Measurements from ENCODE around the gene SMAD9. TPM values are rescaled to one million over a fixed set of nuclear protein-coding genes. Genes with fewer than 3 reads are reported as not detected.

The SMAD9 gene
- 0.05 to 0.13 TPM (median 0.09 TPM) in 5 replicates for total RNA-seq (2022; extraction: Qiagen RNA extraction; ENCODE audit: low read depth)

DNA sequence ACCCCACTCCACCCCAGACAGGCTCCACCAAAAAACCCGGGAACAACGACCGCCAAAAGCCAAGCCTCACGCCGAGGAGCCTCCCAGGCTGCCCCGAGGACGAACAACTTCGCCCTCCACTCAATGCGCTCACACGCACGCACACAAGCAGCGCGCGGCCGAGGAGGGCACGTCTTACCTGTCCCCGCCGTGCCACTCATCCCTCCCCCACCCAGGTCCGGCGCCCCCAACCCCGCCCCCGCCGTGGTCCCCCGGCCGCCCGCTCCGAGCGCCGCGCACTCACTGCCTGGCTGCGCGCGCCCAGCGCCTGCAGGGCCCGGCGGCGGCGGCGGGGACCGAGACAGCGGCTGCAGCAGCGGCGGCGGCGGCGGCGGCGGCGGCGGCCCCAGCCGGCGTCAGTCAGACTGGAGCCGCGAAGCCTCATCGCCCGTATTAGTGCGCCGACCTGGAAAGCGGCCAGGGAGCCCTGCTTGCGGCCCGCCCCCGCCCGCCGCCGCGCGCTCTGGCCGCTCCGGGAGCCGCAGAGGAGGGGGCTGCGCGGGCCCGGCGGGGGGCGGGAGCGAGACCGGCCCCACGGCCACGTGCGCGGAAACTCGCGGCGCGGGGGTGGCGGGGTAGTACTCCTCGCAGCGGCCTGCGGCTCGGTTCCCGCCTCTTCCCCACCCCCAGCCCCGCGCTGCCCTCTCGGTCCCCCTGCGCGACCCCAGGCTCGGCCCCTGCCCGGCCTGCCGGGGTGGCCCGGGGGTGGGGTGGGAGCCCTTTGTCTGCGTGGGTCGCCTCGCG lies at the start of gene SMAD9:
Gene SMAD9 (minus strand): TSS at position 406 of the 783 bp plus-strand sequence. CDS start 40,549 bp downstream, outside the sequence.

GRCh38 chr13:36818804-36819738 lies 101.0 kb downstream of the SMAD9 start, which contains the start of gene RFXAP:
TSS of gene RFXAP (plus strand) at chr13:36819222. CDS start at chr13:36819358, 136 bp downstream.

Other genes with a start within 250 kb of the SMAD9 start
- gene SERTM1, start 246.2 kb downstream of the SMAD9 start, total RNA-seq (2022; extraction: Qiagen RNA extraction; ENCODE audit: low read depth): not detected in 5 replicates
- gene RFXAP, start 101.0 kb downstream of the SMAD9 start, total RNA-seq (2022; extraction: Qiagen RNA extraction; ENCODE audit: low read depth): 0.22 to 1.3 TPM (median 1.2 TPM) in 5 replicates
- 31.5 to 43.8 TPM (median 36.7 TPM) in 5 replicates for gene ALG5, start 79.1 kb upstream of the SMAD9 start, total RNA-seq (2022; extraction: Qiagen RNA extraction; ENCODE audit: low read depth)
- 30.4 to 51.4 TPM (median 30.9 TPM) in 5 replicates for gene EXOSC8, start 80.5 kb upstream of the SMAD9 start, total RNA-seq (2022; extraction: Qiagen RNA extraction; ENCODE audit: low read depth)
- 18.8 to 27.6 TPM (median 24.9 TPM) in 5 replicates for gene SUPT20H, start 139.4 kb upstream of the SMAD9 start, total RNA-seq (2022; extraction: Qiagen RNA extraction; ENCODE audit: low read depth)
- not detected in 5 replicates for gene CSNK1A1L, start 185.4 kb upstream of the SMAD9 start, total RNA-seq (2022; extraction: Qiagen RNA extraction; ENCODE audit: low read depth)